Dermis microvascular lymphatic vessel endothelial cell (primary cell): ENCODE results near the gene CYP3A5. TPM values are rescaled to one million over a fixed set of nuclear protein-coding genes. Genes with fewer than 3 reads are reported as not detected.
"Not testable (repeated sequence)": the region's sequence is repeated elsewhere in the genome, so short reads cannot be mapped to it uniquely, and the experiment has no call there.

Experiments used
- DNase-seq, 2 donors: peaks; one replicate each; pipeline versions ENCODE4 v3.0.0 to v3.0.0-alpha.2; 2010; ENCODE audit warnings: low read depth in 2 of 2
- total RNA-seq: library from RNA; depleted of rRNA; stranded (reverse); fragments of >200 nt; gene quantifications from 2 replicates; pipeline ENCODE4 v1.2.1, GENCODE V29; 2014

CYP3A5 gene
- total RNA-seq = not detected in 2 replicates

DNA sequence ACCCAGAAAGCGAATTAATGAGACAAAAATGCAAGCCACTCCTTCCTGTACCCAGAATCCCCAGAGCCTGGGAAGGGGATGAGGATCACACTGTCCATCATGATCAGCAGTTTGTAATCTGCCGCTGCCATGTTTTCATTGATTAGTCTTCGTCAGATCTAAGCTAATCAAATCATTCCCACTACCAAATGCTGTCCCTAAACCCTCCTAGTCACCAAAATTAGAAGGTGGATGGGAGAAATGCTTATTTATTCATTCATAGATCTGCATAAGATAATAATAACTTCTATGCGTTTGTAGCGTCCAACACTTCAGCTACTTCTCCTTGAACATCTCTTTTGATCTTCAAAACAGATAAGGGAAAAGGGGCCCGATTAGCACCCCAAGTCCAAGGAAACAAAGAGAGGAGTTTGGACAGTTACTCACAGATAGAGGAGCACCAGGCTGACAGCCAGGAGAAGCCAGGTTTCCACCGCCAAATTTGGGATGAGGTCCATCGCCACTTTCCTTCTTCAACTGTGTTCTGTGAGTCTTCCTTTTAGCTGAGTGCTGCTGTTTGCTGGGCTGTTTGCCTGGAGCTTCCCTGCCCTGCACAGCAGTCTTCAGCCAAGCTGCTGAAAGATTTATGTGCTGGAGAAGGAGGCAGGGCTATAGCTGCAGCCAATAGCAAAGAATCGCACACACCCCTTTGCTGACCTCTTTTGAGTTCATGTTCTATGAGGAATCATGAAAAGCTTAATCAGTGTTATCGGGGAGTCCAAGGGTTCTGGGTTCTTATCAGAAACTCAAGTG lies at the start of gene CYP3A5:
Gene CYP3A5, minus strand, starts transcription at position 597 of the 792 bp plus-strand sequence. Its CDS starts 100 bp downstream, at position 497.
- no peak for DNase-seq

DNA sequence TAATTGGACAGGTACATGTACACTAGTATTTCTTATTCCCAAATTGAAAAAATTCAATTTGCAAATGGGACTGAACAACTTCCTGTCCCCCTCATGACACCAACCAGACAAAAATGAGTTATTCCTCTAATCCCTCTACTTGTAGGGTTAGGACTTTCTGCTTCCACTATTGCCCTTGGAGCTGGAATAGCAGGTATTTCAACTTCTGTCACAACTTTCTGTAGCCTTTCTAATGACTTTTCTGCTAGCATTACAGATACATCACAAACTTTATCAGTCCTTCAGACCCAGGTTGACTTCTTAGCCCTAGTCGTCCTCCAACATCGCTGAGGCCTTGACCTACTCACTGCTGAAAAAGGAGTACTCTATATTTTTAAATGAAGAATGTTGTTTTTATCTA lies 48.8 kb upstream of the CYP3A5 start:
- no peak for DNase-seq

DNA sequence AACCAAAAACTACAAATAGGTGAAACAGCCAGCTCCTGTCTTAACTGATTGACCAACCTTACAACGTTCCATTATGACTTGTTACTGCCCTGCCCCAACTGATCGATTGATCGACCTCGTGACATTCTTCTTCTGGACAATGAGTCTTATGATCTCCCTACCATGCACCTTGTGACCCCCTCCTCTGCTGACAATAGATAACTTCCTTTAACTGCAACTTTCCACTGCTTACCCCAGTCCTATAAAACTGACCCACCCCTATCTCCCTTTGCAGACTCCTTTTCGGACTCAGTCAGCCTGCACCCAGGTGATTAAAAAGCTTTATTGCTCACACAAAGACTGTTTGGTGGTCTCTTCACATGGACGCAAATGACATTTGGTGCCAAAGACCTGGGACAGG lies 43.4 kb upstream of the CYP3A5 start:
- DNase-seq = not testable (repeated sequence)

DNA sequence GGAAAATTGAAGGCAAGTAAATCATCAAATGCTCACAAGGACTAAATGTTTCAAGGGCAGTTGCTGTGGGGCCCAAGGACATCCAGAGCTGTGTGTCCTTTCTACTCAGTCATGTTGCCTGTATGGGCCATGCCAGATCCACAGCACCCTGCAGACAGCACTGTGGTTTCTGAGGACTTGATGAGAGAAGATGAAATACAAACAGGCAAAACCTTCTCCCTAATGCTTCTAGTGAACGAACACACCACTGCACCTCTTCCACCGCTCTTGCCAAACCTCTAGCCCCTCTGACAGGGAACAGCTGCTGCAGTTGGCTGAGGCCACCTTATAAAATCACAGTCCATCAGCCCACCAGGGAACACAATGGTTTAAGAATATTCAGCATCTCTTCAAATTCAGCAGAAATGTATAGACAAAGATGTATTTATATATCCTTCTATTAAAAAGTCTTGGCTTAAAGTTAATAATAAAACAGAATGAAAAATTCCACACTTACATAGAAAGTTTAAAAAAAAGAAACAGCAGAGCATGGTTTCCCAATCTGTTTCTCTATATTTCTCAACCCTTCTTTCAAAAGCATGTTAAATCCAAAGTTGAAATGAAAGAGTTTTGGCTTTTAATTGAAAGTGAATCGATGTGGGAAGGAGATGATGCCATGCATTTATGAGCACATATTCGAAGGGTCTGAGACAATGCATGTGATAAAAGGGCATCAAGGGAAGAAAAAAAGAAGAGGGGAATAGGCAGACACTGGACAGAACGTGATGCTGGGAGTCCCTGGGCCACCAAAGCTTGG lies 41.2 kb upstream of the CYP3A5 start:
- DNase-seq = no peak

DNA sequence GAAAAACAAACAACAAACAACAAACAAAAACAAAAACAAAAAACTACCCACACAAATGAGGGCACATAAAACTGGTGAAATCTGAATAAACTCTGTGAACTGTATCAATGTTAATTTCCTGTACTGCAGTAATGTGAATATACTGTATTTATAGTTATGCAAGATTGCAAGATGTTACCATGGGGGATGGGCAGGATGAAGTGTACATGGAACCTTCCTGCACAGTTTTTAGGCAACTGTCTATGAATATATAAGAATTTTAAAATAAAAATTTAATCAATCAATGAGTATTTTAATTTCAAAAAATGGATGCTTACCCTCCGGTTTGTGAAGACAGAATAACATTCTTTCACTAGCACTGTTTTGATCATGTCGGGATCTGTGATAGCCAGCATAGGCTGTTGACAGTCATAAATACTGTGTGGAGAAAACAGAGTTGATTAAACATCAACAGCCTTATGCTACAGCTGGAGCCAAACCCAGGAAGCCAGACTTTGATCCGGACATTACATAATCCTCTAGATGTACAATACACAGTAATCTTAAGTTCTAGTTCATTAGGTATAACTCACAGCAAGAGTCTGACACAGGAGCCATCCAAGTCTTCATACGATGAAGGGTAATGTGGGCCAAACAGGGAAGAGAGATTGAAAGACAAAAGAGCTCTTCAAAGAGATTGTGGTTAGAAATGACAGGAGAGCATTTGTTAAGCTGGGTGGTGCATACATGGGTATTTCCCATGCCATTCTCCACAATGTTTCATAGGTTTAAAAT lies 40.4 kb upstream of the CYP3A5 start:
- DNase-seq = no peak

DNA sequence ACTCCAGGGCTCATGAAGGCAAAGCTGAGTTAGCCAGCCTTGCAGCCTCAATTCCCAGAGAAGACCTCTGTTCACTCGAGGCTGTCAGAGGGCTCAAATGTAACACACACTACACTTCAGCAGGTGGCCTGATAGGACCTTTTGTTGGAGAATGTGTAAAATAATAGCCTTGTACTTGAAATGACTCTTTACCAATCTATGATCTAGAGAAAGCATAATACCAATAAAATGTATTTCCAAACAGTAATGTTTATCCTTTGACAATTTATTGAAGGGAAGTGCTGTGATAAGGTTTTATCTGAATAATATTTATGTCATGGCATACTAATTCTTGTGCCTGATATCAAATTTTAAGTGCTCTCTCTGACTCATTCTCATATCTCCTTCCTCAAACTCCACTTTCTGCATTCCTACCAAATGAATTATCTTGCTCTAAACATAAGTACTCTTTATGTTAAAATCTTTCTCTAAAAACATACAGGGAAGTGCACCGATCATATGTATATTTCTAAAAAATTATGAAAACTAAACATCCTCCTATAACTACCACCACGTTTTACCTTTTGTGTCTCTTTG lies 34.3 kb upstream of the CYP3A5 start:
- DNase-seq = no peak

DNA sequence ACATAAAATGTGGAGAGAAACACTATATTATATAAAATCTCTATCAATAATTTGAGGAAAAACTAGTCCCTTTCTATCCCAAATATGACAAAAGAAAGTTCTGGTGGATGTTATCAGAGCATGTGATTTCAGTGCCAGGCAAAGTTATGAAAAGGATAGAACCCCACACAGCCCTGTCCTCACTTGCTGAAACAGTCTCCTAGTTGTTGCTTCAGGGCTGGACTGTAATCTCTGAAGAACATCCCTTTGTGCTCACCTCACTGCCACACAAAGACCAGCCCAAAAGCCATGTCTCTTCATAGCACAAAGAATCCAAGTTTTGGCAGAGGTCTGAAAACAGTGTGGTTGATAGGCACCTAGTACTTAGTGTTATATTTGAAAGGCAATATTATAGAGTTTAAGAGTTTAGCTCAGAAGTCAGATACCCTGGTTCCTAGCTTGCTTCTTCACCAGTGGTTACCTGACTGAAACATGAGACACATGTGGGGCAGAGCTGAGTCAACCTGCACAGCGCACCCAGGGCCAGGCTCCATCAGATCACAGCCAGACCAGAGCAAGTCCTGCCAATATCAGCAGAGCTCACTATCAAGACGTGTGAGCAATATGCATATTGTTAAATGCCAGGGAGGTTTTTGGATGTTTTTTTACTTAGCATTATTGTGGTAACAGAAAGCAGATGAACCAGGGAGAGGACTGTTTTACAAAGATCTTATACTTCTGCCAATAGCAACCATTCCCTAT lies 30.2 kb upstream of the CYP3A5 start:
- DNase-seq = no peak

DNA sequence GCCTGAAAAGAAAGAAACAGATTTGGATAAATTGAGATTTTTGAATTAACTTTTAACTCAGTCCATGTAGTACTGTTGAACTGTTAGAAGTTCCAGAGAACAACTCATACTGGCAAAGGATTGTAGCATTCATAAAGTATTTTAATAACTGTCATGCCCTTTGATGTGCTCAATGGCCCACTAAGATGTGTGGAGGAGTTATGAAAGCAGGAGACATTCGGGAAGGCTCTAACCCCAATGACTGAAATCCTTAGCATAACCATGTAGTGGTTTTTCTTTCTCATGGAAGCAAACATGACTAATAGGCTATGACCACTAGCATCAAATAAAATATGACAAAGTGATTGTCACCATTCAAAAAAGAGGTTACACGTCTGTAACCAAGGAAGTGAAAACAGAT lies 29.5 kb upstream of the CYP3A5 start:
- DNase-seq = no peak

DNA sequence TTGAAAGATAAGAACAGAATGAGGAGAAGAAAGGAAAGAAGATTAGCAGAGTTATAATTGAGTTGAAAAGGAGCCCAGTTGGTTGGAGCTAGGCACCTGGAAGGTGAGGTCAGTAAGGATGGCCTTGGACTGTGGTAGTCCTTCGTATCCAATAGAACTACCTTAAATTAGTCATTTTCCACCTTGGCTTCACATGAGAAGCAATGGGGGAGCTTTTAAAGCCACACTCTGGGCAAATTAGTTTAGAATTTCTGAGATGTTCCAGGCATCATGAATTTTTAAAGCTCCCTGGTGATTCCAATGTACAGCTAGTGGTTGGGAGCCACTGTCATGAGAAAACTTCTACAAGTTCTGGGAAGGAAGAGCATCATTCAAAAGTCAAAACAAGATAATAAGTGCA lies 27.3 kb upstream of the CYP3A5 start:
- DNase-seq = no peak

DNA sequence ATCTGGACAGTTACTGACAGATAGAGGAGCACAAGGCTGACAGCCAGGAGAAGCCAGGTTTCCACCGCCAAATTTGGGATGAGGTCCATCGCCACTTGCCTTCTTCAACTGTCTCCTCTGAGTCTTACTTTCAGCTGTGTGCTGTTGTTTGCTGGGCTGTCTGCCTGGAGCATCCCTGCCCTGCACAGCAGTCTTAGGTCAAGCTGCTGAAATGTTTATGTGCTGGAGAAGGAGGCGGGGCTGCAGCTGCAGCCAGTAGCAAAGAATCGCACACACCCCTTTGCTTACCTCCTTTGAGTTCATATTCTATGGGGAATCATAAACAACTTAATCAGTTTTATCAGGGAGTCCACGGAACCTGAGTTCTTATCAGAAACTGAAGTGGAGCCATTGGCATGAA lies 20.1 kb upstream of the CYP3A5 start:
- no peak for DNase-seq

DNA sequence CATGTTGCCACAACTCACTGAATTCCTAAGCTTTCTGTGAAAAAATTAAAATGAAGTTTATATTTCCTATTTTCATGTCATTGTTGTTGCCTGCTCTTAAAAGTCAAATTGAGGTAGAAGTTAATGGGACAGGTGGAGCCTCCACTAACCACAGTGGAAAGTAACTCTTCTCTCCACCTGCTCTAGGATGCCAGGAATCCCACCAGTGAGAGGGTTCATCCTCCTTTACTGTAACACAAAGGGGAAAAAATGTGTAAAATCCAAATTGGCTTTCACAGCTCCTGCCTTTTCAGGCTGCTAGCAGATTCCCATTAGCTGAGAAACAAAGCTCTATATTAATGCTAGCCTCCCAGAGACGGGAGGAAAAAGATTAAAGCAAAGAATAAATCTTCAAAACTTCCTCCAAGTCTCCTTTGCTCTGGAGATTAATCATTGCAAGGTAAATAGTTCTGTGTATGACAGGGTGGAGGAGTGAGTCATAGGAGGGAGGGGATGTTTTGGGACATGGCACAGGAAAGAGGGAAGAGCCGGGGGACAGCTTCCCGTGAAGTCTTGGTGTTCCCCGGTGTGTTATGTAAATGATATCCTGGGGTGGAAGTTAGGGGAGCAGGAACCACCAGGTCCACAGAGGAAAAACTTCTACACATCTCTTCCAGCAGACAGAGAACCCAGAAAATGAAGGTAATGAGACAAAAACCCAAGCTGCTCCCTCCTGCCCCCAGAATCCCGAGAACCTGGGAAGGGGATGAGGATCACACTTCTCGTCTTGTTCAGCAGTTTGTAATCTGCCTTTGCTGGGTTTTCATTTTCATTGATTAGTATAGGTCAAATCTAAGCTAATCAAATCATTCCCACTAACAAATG lies 19.3 kb upstream of the CYP3A5 start:
- not testable (repeated sequence) for DNase-seq

DNA sequence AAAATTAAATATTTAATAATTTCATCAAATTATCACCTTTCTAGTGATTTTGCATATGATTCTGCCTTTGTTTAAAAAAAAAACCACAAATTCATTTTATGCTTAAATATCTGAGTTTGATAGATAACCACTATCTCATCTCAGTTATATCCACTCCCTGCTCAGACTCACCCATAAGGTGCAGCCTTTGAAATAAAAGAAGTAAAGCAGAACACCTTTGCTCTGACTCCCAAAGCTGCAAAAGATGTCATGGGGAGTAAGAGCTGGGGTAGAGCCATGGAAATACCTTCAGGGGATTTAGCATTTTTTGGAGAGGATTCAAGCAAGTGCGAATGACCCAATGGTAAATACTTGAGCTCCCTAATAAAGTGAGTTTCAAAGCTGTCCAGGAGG lies 15.1 kb upstream of the CYP3A5 start:
- no peak for DNase-seq

DNA sequence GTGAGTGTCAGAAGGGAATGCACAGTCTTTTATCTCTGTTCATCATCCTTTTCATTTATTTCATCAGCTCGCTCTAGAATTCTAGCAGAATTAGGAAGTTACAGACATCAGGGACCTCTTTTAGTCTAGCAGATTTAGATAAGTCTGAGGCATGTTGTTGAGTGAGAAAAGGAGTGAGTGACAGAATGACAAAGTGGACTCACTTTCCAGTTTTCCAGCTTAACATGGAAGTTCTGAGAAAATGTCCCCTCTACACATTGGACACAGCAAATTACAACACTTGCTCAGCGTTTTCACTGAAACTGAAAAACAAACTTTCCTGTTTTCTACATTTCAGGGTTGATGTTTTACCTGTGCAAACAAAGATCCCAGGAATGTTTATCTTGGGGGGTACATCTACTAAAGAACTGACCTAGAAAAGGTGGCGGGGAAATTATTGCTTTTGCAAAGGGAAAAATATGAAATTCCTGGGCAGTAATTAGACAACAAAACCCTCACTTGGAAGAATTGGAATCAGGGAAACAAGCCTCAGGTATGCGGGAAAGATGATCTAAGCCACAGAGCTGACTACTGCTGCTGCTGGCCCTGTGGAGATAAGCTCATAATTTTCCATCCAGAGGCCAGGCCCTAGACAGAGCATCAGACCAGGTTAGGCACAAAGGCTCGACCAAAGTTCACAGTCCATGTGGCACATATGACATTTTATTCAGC lies 14.6 kb upstream of the CYP3A5 start:
- no peak for DNase-seq

DNA sequence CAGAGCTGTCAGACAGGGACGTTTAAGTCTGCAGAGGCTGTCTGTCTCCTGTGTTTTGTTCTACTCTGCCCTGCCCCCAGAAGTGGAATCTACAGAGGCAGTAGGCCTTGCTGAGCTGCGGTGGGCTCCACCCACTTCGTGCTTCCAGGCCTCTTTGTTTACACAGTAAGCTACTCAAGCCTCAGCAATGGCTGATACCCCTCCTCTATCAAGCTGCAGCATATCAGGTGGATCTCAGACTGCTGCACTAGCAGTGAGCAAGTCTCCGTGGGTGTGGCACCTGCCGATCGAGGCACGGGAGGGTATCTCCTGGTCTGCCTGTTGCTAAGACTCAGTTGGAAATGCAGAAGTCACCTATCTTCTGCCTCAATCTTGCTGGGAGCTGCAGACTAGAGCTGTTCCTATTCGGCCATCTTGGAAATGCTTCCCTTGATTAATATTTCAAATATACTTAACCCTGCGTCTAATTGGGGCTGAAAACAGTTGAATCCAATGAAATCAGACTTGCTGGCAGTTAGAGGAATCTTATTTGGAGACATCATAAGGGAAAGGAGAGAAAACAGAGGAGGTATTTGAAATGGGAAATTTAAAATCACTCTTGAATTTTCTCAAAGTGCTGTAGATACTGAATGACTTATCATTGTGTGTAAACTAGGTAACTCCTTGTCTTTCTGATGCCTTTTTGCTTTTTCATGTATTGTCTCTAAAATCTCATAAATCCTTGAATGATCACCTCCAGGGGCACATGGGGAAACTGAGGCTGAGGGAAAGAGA lies 13.8 kb upstream of the CYP3A5 start:
- no peak for DNase-seq

DNA sequence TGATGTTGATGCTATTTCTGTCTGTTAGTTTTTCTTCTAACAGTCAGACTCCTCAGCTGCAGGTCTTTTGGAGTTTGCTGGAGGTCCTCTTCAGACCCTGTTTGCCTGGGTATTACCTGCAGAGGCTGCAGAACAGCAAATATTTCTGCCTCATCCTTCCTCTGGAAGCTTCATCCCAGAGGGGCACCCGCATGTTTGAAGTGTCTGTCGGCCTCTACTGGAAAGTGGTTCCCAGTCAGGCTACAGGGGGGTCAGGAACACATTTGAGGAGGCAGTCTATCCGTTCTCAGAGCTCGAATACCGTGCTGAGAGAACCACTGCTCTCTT lies 13.3 kb upstream of the CYP3A5 start:
- DNase-seq = no peak

DNA sequence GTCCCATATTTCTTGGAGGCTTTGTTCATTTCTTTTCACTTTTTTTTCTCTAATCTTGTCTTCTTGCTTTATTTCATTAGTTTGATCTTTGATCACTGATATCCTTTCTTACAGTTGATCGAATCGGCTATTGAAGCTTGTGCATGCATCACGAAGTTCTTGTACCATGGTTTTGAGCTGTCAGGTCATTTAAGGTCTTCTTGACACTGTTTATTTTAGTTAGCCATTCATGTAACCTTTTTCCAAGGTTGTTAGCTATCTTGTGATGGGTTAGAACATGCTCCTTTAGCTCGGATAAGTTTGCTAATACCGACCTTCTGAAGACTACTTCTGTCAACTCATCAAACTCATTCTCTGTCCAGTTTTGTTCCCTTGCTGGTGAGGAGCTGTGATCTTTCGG lies 12.8 kb upstream of the CYP3A5 start:
- not testable (repeated sequence) for DNase-seq

DNA sequence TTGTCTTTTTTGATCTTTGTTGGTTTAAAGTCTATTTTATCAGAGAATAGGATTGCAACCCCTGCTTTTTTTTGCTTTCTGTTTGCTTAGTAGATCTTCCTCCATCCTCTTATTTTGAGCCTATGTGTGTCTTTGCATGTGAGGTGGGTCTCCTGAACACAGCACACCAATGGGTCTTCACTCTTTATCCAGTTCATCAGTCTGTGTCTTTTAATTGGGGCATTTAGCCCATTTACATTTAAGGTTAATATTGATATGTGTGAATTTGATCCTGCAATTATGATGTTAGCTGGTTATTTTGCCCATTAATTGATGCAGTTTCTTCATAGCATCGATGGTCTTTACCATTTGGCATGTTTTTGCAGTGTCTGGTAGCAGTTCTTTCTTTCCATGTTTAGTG lies 11.9 kb upstream of the CYP3A5 start:
- DNase-seq = not testable (repeated sequence)

DNA sequence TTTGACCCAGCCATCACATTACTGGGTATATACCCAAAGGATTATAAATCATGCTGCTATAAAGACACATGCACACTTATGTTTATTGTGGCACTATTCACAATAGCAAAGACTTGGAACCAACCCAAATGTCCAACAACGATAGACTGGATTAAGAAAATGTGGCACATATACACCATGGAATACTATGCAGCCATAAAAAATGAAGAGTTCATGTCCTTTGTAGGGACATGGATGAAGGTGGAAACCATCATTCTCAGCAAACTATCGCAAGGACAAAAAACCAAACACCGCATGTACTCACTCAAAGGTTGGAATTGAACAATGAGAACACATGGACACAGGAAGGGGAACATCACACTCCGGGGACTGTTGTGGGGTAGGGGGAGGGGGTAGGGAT lies 11.1 kb upstream of the CYP3A5 start:
- not testable (repeated sequence) for DNase-seq
